ENCODE results near the gene PPFIA1. TPM values are rescaled to one million over a fixed set of nuclear protein-coding genes. Genes with fewer than 3 reads are reported as not detected.

Gene PPFIA1
- total and polyA plus RNA-seq, 2 of the 8 experiments (the other 6 are each of a cell fraction or from before 2014, with no cell fraction given): 44.3 to 73.5 TPM

DNA sequence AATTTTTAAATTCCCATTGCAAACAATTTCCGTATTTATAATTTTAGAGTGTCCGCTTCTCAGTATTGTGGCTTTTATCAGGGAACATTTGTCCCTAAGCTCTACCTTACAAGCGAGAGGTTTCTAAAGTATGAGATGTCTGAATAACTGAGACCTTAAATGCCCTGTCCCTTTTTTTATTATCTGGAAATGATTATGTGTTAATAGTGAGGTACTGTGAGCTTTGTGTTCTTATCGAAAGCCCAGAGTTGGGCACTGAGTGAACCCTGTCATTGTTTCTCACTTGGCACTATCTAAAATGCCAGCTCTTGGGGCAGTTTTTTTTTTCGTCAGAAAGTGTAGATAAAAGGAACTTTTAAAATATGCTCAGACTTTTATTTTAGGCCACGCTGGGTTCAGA lies 137.3 kb downstream of the PPFIA1 start (continued):
- no peak for TF ChIP-seq TCF12 (IDR thresholded peaks at IDR 0.05; ENCODE audit: low read depth, low read length)
- no peak for TF ChIP-seq KDM1A (IDR thresholded peaks at IDR 0.05; ENCODE audit: borderline replicate concordance, low read length)
- TF ChIP-seq POLR2AphosphoS5 (IDR thresholded peaks at IDR 0.05; ENCODE audit: low read depth, low read length): no peak
- TF ChIP-seq, protein P1, sequence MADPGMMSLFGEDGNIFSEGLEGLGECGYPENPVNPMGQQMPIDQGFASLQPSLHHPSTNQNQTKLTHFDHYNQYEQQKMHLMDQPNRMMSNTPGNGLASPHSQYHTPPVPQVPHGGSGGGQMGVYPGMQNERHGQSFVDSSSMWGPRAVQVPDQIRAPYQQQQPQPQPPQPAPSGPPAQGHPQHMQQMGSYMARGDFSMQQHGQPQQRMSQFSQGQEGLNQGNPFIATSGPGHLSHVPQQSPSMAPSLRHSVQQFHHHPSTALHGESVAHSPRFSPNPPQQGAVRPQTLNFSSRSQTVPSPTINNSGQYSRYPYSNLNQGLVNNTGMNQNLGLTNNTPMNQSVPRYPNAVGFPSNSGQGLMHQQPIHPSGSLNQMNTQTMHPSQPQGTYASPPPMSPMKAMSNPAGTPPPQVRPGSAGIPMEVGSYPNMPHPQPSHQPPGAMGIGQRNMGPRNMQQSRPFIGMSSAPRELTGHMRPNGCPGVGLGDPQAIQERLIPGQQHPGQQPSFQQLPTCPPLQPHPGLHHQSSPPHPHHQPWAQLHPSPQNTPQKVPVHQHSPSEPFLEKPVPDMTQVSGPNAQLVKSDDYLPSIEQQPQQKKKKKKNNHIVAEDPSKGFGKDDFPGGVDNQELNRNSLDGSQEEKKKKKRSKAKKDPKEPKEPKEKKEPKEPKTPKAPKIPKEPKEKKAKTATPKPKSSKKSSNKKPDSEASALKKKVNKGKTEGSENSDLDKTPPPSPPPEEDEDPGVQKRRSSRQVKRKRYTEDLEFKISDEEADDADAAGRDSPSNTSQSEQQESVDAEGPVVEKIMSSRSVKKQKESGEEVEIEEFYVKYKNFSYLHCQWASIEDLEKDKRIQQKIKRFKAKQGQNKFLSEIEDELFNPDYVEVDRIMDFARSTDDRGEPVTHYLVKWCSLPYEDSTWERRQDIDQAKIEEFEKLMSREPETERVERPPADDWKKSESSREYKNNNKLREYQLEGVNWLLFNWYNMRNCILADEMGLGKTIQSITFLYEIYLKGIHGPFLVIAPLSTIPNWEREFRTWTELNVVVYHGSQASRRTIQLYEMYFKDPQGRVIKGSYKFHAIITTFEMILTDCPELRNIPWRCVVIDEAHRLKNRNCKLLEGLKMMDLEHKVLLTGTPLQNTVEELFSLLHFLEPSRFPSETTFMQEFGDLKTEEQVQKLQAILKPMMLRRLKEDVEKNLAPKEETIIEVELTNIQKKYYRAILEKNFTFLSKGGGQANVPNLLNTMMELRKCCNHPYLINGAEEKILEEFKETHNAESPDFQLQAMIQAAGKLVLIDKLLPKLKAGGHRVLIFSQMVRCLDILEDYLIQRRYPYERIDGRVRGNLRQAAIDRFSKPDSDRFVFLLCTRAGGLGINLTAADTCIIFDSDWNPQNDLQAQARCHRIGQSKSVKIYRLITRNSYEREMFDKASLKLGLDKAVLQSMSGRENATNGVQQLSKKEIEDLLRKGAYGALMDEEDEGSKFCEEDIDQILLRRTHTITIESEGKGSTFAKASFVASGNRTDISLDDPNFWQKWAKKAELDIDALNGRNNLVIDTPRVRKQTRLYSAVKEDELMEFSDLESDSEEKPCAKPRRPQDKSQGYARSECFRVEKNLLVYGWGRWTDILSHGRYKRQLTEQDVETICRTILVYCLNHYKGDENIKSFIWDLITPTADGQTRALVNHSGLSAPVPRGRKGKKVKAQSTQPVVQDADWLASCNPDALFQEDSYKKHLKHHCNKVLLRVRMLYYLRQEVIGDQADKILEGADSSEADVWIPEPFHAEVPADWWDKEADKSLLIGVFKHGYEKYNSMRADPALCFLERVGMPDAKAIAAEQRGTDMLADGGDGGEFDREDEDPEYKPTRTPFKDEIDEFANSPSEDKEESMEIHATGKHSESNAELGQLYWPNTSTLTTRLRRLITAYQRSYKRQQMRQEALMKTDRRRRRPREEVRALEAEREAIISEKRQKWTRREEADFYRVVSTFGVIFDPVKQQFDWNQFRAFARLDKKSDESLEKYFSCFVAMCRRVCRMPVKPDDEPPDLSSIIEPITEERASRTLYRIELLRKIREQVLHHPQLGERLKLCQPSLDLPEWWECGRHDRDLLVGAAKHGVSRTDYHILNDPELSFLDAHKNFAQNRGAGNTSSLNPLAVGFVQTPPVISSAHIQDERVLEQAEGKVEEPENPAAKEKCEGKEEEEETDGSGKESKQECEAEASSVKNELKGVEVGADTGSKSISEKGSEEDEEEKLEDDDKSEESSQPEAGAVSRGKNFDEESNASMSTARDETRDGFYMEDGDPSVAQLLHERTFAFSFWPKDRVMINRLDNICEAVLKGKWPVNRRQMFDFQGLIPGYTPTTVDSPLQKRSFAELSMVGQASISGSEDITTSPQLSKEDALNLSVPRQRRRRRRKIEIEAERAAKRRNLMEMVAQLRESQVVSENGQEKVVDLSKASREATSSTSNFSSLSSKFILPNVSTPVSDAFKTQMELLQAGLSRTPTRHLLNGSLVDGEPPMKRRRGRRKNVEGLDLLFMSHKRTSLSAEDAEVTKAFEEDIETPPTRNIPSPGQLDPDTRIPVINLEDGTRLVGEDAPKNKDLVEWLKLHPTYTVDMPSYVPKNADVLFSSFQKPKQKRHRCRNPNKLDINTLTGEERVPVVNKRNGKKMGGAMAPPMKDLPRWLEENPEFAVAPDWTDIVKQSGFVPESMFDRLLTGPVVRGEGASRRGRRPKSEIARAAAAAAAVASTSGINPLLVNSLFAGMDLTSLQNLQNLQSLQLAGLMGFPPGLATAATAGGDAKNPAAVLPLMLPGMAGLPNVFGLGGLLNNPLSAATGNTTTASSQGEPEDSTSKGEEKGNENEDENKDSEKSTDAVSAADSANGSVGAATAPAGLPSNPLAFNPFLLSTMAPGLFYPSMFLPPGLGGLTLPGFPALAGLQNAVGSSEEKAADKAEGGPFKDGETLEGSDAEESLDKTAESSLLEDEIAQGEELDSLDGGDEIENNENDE (IDR thresholded peaks at IDR 0.05; ENCODE audit: insufficient replicate concordance, low read length): no peak
- no peak for TF ChIP-seq EGR1 (IDR thresholded peaks at IDR 0.05; ENCODE audit: borderline replicate concordance, low read depth, low read length)
- TF ChIP-seq, protein P2, sequence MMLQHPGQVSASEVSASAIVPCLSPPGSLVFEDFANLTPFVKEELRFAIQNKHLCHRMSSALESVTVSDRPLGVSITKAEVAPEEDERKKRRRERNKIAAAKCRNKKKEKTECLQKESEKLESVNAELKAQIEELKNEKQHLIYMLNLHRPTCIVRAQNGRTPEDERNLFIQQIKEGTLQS (IDR thresholded peaks at IDR 0.05; ENCODE audit: insufficient read depth, low read depth, low read length): no peak
- TF ChIP-seq TAF1 (IDR thresholded peaks at IDR 0.05; ENCODE audit: low read depth, low read length): no peak
- no peak for TF ChIP-seq GABPA (IDR thresholded peaks at IDR 0.05; ENCODE audit: borderline replicate concordance, insufficient read depth, low read length)
- TF ChIP-seq RXRA (IDR thresholded peaks at IDR 0.05; ENCODE audit: insufficient read depth, low read depth, low read length): no peak
- TF ChIP-seq SUZ12 (IDR thresholded peaks at IDR 0.05; ENCODE audit: low read length): no peak
- no peak for TF ChIP-seq KDM5A (IDR thresholded peaks at IDR 0.05; ENCODE audit: low read length)

Data from H1 (cell line).